T follicular helper cell (primary cell): ENCODE measurements around the gene AADACL3.

Experiments used
- DNase-seq: peaks from one replicate; pipeline ENCODE4 v3.0.0-alpha.2; 2020; ENCODE audit warnings: low read depth

AADACL3 gene

DNA sequence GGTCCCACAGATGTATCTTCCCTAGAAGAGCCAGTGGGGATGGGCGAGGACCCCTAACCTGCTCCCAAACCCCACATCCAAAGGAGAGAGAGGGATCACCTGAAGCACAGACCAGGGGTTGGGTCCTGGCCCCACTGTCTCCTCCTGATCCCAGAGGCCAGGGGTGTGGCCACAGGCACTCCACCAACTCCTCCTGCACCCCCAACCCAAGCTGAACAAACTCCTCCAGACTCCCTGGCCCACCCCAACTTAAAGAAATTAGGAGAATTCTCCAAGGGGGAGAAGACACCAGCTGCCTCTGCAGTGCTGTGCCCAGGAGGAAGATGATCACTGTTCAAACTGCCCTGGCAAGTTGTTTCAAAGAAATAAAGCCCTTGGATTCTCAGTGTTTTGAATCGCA lies 53.1 kb downstream of the AADACL3 start:
- no peak for DNase-seq

- DNase-seq, result no peak
Measured at GRCh38 chr1:12769976-12770505, 54.1 kb downstream of the AADACL3 start.

GRCh38 chr1:12770620-12771019 lies 54.7 kb downstream of the AADACL3 start:
- no peak for DNase-seq

GRCh38 chr1:12771186-12771585 lies 55.3 kb downstream of the AADACL3 start:
- no peak for DNase-seq

DNA sequence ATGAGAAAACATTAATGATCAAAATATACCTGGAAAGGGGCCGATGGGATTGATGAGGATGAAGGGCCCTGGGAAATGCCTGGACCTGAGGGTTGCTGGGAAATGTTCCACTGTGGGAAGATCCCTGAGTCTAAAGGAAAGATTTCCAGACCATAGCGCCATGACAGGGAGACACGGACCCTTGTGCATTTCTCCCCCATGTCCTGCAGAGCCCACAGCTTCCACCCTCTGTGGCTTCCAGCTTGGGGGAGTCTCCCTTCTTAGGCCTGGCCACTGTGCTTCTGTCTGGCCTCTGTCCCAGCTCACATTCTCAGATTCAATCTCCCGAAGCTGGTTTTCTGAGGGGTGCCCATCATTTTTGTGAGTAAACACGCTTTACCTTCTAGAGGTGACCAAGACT lies 56.6 kb downstream of the AADACL3 start:
- no peak for DNase-seq

DNA sequence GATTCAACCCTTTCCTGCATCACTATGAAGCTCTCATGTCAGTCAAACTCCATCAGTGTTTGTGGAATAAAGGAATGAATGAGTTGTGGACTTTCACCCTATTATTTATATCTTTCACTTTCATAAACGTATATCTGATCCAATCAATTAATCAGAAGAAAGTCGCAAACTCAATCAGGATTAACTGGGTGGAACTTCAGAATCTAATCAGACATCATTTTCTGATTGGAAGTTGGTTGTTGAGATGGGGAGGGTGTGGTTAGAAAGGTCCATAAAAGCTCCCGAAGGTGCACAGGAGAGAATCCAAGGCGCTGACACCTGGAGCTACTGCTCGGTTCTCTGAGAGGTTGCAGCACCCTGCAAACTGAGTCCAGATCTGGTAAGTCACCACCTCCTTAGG lies 57.5 kb downstream of the AADACL3 start, which contains the start of gene PRAMEF12:
Gene PRAMEF12, plus strand, starts transcription at position 301 of the 400 bp plus-strand sequence. CDS start 1,130 bp downstream, outside the sequence.
- no peak for DNase-seq

DNA sequence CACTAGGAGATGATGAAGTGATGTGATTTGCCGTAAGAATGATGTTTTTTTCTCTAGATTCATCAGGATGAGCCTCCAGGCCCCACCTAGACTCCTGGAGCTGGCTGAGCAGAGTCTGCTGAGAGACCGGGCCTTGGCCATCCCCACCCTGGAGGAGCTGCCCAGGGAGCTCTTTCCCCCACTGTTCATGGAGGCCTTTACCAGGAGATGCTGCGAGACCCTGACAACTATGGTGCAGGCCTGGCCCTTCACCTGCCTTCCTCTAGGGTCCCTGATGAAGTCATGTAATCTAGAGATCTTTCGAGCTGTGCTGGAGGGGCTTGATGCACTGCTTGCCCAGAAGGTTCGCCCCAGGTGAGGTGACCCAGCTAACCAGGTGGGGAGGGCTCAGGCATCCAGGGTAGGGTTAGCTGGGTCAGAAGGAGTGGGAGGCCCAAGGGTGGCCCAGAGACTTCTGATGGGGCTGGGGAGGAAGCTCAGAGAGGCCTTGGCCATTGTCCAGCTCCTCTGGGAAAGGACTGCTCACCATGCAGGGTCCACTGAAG lies 59.0 kb downstream of the AADACL3 start:
- DNase-seq, result no peak

DNA sequence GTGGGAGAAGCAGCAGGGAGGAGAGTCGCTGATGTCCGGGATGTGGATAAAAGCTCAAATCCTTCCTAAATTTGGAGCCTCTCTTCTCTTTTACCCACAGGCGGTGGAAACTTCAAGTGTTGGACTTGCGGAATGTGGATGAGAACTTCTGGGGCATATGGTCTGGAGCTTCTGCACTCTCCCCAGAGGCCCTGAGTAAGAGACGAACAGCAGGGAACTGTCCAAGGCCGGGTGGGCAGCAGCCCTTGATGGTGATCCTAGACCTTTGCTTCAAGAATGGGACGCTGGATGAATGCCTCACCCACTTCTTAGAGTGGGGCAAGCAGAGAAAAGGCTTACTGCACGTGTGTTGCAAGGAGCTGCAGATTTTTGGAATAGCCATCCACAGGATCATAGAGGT lies 59.5 kb downstream of the AADACL3 start:
- no peak for DNase-seq

DNA sequence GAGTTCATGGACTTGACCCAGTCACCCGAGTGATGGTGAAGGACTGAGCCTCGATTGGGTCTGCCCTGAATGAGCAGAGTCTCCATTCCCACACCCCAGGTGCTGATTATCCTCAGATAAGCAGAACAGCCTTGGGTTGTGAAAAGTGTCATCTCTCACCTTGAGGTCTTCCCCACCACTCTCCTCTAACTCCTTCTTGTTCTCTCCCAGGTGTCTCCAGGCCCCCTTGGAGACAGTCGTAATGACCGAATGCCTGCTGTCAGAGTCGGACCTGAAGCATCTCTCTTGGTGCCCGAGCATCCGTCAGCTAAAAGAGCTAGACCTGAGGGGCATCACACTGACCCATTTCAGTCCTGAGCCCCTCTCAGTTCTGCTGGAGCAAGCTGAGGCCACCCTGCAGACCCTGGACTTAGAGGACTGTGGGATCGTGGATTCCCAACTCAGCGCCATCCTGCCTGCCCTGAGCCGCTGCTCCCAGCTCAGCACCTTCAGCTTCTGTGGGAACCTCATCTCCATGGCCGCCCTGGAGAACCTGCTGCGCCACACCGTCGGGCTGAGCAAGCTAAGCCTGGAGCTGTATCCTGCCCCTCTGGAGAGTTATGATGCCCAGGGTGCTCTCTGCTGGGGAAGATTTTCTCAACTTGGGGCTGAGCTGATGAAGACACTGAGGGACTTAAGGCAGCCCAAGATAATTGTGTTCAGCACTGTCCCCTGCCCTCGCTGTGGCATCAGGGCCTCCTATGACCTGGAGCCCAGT lies 61.1 kb downstream of the AADACL3 start:
- DNase-seq, result no peak
